WERI-Rb-1 (cell line): ENCODE results near the gene RGS6.

Experiments used
- DNase-seq: peaks from one replicate; pipeline ENCODE4 v3.0.0-alpha.2; 2020
- H3K27ac ChIP-seq: fragments of 250-450 bp; sonication (Bioruptor Pico); 2 replicates; pipeline ENCODE4 v1.5.1; 2020; ENCODE audit warnings: mild to moderate bottlenecking, moderate library complexity
- H3K27me3 ChIP-seq: fragments of 250-450 bp; sonication (Bioruptor Pico); 2 replicates; pipeline ENCODE4 v1.5.1; 2021; ENCODE audit warnings: mild to moderate bottlenecking, low read depth, moderate library complexity; ENCODE audit not compliant: insufficient read depth, severe bottlenecking
- H3K36me3 ChIP-seq: fragments of 250-450 bp; sonication (Bioruptor Pico); 2 replicates; pipeline ENCODE4 v1.5.1; 2020; ENCODE audit warnings: mild to moderate bottlenecking, moderate library complexity
- H3K4me3 ChIP-seq: 2 replicates; pipeline ENCODE4 v1.5.1; 2011; ENCODE audit warnings: low read depth, mild to moderate bottlenecking, control low read depth, low read length
- H3K9me3 ChIP-seq: fragments of 250-450 bp; sonication (Bioruptor Pico); 2 replicates; pipeline ENCODE4 v1.5.1; 2021; ENCODE audit warnings: mild to moderate bottlenecking, moderate library complexity; ENCODE audit not compliant: severe bottlenecking
- CTCF ChIP-seq: IDR thresholded peaks from 2 replicates; pipeline ENCODE4 v1.5.1; 2011; ENCODE audit warnings: low read depth, mild to moderate bottlenecking, control low read depth, inconsistent platforms, low read length

Gene RGS6

GRCh38 chr14:72416081-72416849 is 484.0 kb downstream of the RGS6 start:
- Histone ChIP-seq H3K27ac (no peak overlapping the region), H3K36me3 (no peaks in the 10 kb centered on the region), H3K9me3 (peaks cover 7% of the 10 kb centered on the region), H3K4me3 (no peak overlapping the region), H3K27me3 (no peaks in the 10 kb centered on the region)
- DNase-seq = no peak
- no peak for TF ChIP-seq CTCF

GRCh38 chr14:72416892-72417291 is 484.7 kb downstream of the RGS6 start:
- no peaks in the 10 kb centered on the region for H3K27me3 ChIP-seq
- peak; percentile 60 for TF ChIP-seq CTCF
- H3K9me3 ChIP-seq = peaks cover 10% of the 10 kb centered on the region
- no peak overlapping the region for H3K27ac ChIP-seq
- H3K36me3 ChIP-seq = no peaks in the 10 kb centered on the region
- DNase-seq = peak; percentile 39
- no peak overlapping the region for H3K4me3 ChIP-seq

GRCh38 chr14:72418806-72419205 is 486.6 kb downstream of the RGS6 start:
- peak; percentile 22 for DNase-seq
- Histone ChIP-seq H3K36me3 (no peaks in the 10 kb centered on the region), H3K27me3 (no peaks in the 10 kb centered on the region), H3K4me3 (no peak overlapping the region), H3K9me3 (peaks cover 10% of the 10 kb centered on the region), H3K27ac (no peak overlapping the region)
- no peak for TF ChIP-seq CTCF

GRCh38 chr14:72419226-72419775 is 487.1 kb downstream of the RGS6 start:
- no peaks in the 10 kb centered on the region for H3K27me3 ChIP-seq
- H3K36me3 ChIP-seq = no peaks in the 10 kb centered on the region
- no peak overlapping the region for H3K27ac ChIP-seq
- no peak for TF ChIP-seq CTCF
- no peak overlapping the region for H3K4me3 ChIP-seq
- no peak for DNase-seq
- H3K9me3 ChIP-seq = peaks cover 8% of the 10 kb centered on the region

- Histone ChIP-seq H3K9me3 (peaks cover 3% of the 10 kb centered on the region), H3K27ac (no peak overlapping the region), H3K36me3 (no peaks in the 10 kb centered on the region), H3K27me3 (no peaks in the 10 kb centered on the region), H3K4me3 (no peak overlapping the region)
- TF ChIP-seq CTCF = peak; percentile 82
- DNase-seq = peak; percentile 84
Observed at GRCh38 chr14:72420749-72421474, 488.7 kb downstream of the RGS6 start.
